Adrenal gland (tissue), 12 donors: ENCODE data around the gene RNF187. TPM values are rescaled to one million over a fixed set of nuclear protein-coding genes. Genes with fewer than 3 reads are reported as not detected.

Source experiments
- DNase-seq, 7 donors: peaks; one replicate each; pipeline ENCODE4 v3.0.0-alpha.2; 2019 to 2020
- H3K27ac ChIP-seq, 5 donors: fragments of 200-600 bp; sonication (generic) in 4 of 5; 1 replicate in 3 of 5; 2 replicates in 2 of 5; pipeline versions ENCODE4 v1.5.1 to v1.8.0; 2016 to 2020; ENCODE audit warnings: mild to moderate bottlenecking in 1 of 5
- H3K27me3 ChIP-seq: fragments of 200-600 bp; 2 replicates; pipeline ENCODE4 v1.8.0; 2021
- H3K36me3 ChIP-seq, 2 donors: fragments of 200-600 bp; replicated peaks in 1 of 2; 1 replicate in 1 of 2; 2 replicates in 1 of 2; pipeline versions ENCODE4 v1.5.1 to v1.8.0; 2018 to 2022
- H3K4me1 ChIP-seq, 2 donors: fragments of 200-600 bp; replicated peaks in 1 of 2; 1 replicate in 1 of 2; 2 replicates in 1 of 2; pipeline versions ENCODE4 v1.5.1 to v1.8.0; 2018 to 2021
- H3K4me3 ChIP-seq, 4 donors: fragments of 200-600 bp; sonication (generic) in 3 of 4; one replicate each; pipeline ENCODE4 v1.5.1; 2016 to 2018
- H3K9me3 ChIP-seq, 3 donors: fragments of 200-600 bp; sonication (generic) in 1 of 3; replicated peaks in 1 of 3; 1 replicate in 2 of 3; 2 replicates in 1 of 3; pipeline versions ENCODE4 v1.5.1 to v1.8.0; 2016 to 2021
- POLR2A ChIP-seq, 2 donors: fragments of 450-650 bp; IDR thresholded peaks; one replicate each; pipeline ENCODE4 v1.6.1; 2017; ENCODE audit warnings: antibody characterized with exemption in 2 of 2, mild to moderate bottlenecking in 2 of 2, moderate library complexity in 1 of 2
- WGBS, 4 donors: extraction: QIAGEN DNeasy Blood & Tissue Kit in 2 of 4; methylation state at CpG; one replicate each; pipeline versions ENCODE4 v1.1.5 to v1.1.7; 2013 to 2017; 5-methylcytosine and 5-hydroxymethylcytosine counted together
- intact Hi-C, 2 donors: fragments of 100-400 bp; cut with DNase I; formaldehyde crosslinking; loops; one replicate each; pipeline versions ENCODE4 v1.14.1 to v1.15.0; 2022 to 2023
- polyA plus RNA-seq, 3 donors: library from polyadenylated mRNA; stranded (reverse); fragments of 200-250 nt in 2 of 3; fragments of 350-450 nt in 1 of 3; fragmentation: Illumina TruSeq in 1 of 3; extraction: RNeasy Lipid Tissue Mini Kit (QIAGEN cat#74804) in 1 of 3; gene quantifications; one replicate each; pipeline ENCODE4 v1.2.3, GENCODE V29; 2013 to 2014
- total RNA-seq, 9 donors: library from RNA; depleted of rRNA in 4 of 9; stranded (reverse); fragments of >200 nt in 4 of 9; fragments of 120-200 nt in 1 of 9; fragmentation: NEBNext Ultra II Directional in 1 of 9; extraction: Animal tissue kit (Norgen Biotek cat#: 25700) in 1 of 9; gene quantifications; one replicate each; pipeline versions ENCODE4 v1.1.0 to v1.2.4, GENCODE V29; 2013 to 2023
- TF ChIP-seq, protein P1 (sequence below), 6 experiments: fragments of 450-650 bp in 4 of 6; fragments of 200-600 bp in 2 of 6; sonication (generic) in 1 of 6; IDR thresholded peaks; 1 replicate in 5 of 6; 2 replicates in 1 of 6; pipeline versions ENCODE4 v1.5.1 to v1.8.0; 2016 to 2021; ENCODE audit warnings: antibody characterized with exemption in 6 of 6, mild to moderate bottlenecking in 2 of 6, moderate library complexity in 1 of 6
- donor health status: healthy with polysubstance abuse.
- donor health status: Bipolar disorder and iron deficiency.
- donor health status: DM: yes; HTN: yes; CAD: no.
- donor health status: DM: no; HTN: no; CAD: no.
- donor health status: DM: no; HTN: no; CAD: no.
- donor health status: DM: yes; HTN: yes; CAD: no.

RNF187 gene
- total and polyA plus RNA-seq, 12 donors = 21.9 to 306 (median 149) TPM

DNA sequence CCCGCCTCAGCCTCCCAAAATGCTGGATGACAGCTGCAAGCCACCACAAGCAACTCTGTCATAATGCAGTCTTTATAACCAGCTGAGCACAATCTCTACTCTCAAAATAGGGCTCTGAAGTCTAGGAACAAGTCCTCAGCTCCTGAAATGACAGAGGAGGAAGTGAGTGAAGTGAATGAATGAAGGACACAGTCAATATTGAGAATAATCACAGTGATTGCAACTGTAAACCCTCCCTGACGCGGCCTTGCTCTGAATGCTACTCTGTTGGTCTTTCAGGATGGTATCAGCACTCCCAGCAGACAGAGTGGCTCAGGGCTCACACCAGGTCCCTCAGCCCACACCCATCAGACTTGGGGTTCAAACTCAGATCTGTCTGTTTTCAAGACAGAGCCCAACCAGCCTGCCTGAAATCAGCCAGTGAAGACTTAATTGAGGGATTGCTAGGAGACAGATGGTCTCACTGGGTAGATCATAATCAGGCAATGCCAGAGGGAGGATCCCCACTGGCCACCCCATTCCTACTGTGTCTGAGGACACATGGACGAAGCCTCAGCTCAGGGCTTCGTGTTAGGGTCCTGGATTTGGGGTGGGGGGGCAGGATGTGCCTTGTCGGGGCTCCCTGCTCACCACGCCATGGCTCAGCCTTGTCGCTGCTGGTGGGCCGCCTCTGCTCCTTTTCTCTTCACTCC is 20.9 kb downstream of the RNF187 start:
- DNase-seq = peak in 1 of 7 donors; percentile 29
- 63 to 78% (median 76%) methylated on average over 9 of the region's 9 CpGs for WGBS, 4 donors
- intact Hi-C loops = no loop called here
- Histone ChIP-seq H3K9me3 (no peaks in the 10 kb centered on the region), H3K4me1 (no peaks in the 10 kb centered on the region), H3K4me3 (no peak overlapping the region), H3K27me3 (no peaks in the 10 kb centered on the region), H3K27ac (no peak overlapping the region), H3K36me3 (no peaks in the 10 kb centered on the region)
- TF ChIP-seq, protein P1, sequence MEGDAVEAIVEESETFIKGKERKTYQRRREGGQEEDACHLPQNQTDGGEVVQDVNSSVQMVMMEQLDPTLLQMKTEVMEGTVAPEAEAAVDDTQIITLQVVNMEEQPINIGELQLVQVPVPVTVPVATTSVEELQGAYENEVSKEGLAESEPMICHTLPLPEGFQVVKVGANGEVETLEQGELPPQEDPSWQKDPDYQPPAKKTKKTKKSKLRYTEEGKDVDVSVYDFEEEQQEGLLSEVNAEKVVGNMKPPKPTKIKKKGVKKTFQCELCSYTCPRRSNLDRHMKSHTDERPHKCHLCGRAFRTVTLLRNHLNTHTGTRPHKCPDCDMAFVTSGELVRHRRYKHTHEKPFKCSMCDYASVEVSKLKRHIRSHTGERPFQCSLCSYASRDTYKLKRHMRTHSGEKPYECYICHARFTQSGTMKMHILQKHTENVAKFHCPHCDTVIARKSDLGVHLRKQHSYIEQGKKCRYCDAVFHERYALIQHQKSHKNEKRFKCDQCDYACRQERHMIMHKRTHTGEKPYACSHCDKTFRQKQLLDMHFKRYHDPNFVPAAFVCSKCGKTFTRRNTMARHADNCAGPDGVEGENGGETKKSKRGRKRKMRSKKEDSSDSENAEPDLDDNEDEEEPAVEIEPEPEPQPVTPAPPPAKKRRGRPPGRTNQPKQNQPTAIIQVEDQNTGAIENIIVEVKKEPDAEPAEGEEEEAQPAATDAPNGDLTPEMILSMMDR (IDR thresholded peaks at IDR 0.05) = no peak
- TF ChIP-seq POLR2A (IDR thresholded peaks at IDR 0.05) = no peak

DNA sequence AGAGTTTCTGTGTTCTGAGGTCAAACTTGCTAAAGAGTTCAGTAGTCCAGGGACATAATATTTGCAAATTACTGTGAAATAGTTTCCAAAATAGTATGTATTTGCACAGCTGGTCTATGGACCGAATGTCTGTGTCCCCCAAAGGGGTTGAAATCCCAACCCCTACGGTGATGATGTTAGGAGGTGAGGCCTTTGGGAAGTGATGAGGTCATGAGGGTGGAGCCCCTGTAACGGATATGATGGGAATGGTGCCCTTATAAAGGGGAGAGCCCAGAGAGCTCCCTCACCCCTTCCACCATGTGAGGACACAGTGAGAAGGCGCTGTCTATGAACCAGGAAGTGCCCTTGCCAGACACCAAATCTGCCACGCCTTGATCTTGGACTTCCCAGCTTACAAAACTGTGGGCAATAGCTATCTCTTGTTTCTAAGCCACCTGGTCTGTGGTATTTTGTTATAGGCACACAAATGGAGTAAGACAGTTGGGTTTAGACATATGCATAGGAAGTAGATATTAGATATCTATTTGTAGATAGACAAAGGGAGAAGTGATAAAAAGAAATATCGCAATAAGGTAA is 21.7 kb downstream of the RNF187 start:
- DNase-seq = peak in 2 of 7 donors; percentile 1 to 11

DNA sequence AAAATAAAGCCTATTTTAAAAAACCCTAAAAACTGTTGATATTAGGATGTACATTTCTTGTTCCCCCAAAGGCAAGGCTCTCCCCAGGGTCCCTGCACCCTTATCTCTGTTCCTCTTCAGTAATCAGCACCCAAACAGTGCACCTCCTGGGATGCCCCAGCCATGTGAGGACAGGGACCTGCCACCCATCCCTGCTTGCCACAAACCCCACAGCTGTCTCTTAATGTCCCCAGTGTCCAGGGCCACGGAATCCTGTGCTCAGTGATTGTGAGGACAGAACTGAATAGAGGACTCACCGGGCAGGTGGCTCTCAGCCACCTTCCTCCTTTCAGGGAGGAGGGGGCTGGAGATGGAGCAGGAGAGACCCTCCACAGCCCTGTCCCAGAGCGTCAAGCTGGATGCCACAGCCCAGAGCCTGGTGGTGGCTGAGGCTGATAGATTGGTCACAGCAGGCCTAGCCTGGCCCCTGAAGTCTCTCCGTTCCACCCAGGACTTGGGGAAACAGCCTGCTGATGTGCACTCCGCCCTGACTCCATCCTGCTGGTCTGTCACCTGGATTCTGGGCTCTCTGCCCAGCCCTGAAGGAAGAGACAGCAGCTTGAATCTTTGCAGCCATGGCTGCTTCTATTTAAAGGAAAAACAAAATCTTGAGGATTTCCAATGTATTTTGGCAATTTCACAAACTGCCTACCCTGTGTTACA is 23.1 kb downstream of the RNF187 start:
- Histone ChIP-seq H3K4me3 (no peak overlapping the region), H3K27ac (no peak overlapping the region), H3K36me3 (no peaks in the 10 kb centered on the region), H3K4me1 (no peaks in the 10 kb centered on the region), H3K9me3 (no peaks in the 10 kb centered on the region), H3K27me3 (peaks cover 4% of the 10 kb centered on the region)
- peak in 2 of 7 donors; percentile 8 to 21 for DNase-seq
- intact Hi-C loops = loop anchor here in 1 of 2 donors (5.0 kb wide), 1 partner anchor 38 kb away; no protein-coding TSS in a partner anchor
- 65 to 71% (median 68%) methylated on average over 3 to 5 of the region's 5 CpGs for WGBS, 4 donors
- TF ChIP-seq, protein P1 (IDR thresholded peaks at IDR 0.05) = no peak
- TF ChIP-seq POLR2A (IDR thresholded peaks at IDR 0.05) = no peak

More for the DNA sequence above, 21.7 kb downstream of the RNF187 start:
- H3K4me1 ChIP-seq = no peaks in the 10 kb centered on the region
- WGBS, 4 donors = 74 to 84% (median 79%) methylated on average over 6 of the region's 6 CpGs
- intact Hi-C loops = no loop called here
- no peaks in the 10 kb centered on the region for H3K9me3 ChIP-seq
- no peak overlapping the region for H3K27ac ChIP-seq
- H3K4me3 ChIP-seq = no peak overlapping the region
- TF ChIP-seq POLR2A (IDR thresholded peaks at IDR 0.05) = no peak
- TF ChIP-seq, protein P1 (IDR thresholded peaks at IDR 0.05) = no peak
- H3K36me3 ChIP-seq = no peaks in the 10 kb centered on the region
- H3K27me3 ChIP-seq = peaks cover 4% of the 10 kb centered on the region

DNA sequence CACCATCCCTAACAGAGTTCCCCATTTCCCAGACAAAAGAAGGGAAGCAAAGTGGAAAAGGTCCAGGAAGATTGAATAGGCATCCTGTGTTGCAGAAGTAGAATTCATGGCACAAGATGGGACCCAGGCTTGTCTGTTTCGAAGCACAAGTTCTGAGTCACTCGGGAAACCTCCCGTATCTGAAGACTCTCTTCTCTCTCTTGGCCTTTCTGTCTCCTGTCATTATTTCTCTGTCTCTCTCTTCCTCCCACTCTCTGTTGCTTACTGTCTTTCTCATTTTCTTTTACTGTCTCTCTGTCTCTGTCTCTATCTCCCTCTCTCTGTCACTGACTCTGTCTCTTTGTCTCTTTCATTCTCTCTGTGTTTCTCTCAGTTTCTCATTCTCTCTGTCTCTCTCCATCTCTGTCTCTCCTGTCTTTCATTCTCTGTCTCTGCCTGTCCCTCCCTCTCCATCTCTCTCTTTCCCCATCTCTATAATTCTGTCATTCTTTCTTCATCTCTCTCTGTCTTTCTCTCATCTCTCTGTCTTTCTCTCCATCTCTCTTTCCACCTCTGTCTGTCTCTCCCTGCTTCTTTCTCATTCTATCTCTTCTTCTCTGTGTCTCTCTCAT is 23.7 kb downstream of the RNF187 start:
- H3K27ac ChIP-seq = no peak overlapping the region
- WGBS, 4 donors = 53 to 71% (median 62%) methylated on average over 3 of the region's 3 CpGs
- H3K9me3 ChIP-seq = no peaks in the 10 kb centered on the region
- TF ChIP-seq, protein P1 (IDR thresholded peaks at IDR 0.05) = no peak
- no peak for TF ChIP-seq POLR2A (IDR thresholded peaks at IDR 0.05)
- DNase-seq = peak in 2 of 7 donors; percentile 1 to 5
- peaks cover 4% of the 10 kb centered on the region for H3K27me3 ChIP-seq
- no peaks in the 10 kb centered on the region for H3K36me3 ChIP-seq
- H3K4me1 ChIP-seq = no peaks in the 10 kb centered on the region
- intact Hi-C loops = loop anchor here in 1 of 2 donors (5.0 kb wide), 1 partner anchor 39 kb away; no protein-coding TSS in a partner anchor
- no peak overlapping the region for H3K4me3 ChIP-seq
